ENCODE results near the gene PODXL2.
"Not testable (repeated sequence)": the region's sequence is repeated elsewhere in the genome, so short reads cannot be mapped to it uniquely, and the experiment has no call there.

The PODXL2 gene

DNA sequence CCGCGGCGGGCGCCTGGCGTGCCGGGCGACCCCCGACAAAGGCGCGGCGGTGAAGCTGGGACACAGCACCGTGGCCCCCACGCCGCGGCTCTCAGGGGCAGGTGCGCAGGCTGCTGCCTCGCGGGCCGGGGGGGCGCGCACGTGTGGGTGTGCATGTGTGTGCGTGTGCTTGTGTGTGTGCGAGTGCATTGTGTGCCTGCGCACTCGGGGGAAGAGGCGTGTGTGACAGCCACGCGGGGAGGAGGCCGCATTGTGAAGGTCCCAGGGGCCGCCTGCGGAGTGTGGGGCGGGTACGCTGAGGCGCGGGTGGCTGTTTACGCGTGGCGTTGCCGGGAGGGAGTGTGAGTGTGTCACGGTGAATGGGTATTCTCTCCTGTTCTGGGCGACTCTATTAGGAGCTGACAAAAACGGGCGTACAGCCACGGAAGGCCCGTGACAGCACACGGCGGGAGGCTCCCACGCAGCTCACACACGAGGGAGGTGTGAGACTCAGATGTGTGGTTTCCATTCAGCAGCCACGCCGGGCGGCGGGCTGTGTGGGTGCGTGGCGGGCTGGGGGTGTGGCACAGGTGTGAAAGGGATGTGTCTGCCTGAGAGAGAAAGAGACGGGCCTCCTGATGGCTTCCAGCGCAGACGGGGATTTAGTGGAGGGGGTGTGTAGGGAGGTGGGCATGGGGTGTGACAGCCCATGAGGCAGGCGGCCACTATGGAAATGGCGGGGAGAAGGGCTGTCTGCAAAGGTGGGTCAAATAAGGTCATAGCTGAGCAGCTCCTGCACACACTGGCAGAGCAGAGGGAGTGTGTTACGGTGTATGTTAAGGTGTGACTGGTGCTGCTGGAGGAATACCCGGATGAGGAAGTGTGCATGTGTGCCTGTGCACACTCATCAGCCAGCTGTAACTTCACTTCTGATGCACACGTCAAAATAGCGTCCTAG is 750 bp downstream of the PODXL2 start:
- peak; percentile 53 for DNase-seq

- DNase-seq = no peak
Measured at GRCh38 chr3:127630811-127631714, 2.1 kb downstream of the PODXL2 start.

- no peak for DNase-seq
Measured at GRCh38 chr3:127632035-127632820, 3.2 kb downstream of the PODXL2 start.

DNA sequence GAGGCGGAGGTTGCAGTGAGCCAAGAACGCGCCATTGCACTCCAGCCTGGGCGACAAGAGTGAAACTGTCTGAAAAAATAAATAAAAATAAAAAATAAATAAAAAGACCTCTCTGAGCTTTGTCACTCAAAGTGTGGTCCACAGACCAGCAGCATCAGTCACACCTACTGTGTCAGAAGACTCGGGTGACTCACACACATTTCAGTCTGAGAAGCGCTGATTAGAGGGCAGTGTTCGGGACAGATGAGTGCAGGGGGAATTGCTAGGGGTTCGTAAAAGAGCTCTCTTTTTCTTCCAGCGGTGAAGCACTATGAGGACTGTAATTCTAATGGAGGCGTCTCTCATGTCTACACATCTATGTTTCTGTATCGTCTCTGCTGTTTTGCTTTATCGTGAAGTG is 5.7 kb downstream of the PODXL2 start:
- no peak for DNase-seq

GRCh38 chr3:127637546-127637945 is 8.6 kb downstream of the PODXL2 start:
- no peak for DNase-seq

GRCh38 chr3:127637971-127638370 is 9.0 kb downstream of the PODXL2 start:
- DNase-seq = no peak

- no peak for DNase-seq
Measured at GRCh38 chr3:127639173-127640041, 10.4 kb downstream of the PODXL2 start.

GRCh38 chr3:127640042-127640355 is 11.0 kb downstream of the PODXL2 start:
- no peak for DNase-seq

DNA sequence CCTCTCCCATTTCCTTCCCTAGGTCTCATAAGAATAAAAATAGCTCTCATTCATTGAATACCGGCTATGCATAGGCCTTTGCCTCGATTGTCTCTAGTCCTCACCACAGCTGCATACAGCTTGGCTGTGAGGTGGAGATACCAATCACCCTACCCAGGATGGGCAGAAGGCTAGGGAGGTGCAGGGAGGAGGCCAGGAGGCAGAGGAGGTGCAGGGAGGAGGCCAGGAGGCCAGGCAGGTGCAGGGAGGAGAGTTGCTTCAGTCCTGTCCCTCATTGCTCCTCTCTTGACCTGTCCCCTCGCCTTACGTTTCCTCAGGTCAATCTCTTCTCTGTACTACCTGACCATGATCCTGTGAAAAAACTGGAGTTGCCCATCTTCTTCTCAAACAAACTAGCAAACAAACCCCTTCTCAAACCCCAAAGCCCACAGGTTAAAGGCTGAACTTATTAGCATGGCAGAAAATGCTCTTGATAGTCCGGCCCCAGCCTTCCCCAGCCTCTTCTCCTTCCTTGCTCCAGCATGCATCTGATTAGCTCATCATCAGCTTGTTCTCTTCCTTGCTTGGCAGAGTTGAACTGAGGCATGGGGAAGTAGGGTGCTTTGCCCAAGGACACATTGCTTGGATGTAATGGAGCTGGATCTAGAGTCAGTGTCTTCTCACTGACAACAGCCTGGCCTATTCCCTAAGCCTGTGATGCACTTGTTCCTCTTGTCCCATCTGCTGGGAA is 15.8 kb downstream of the PODXL2 start:
- DNase-seq = no peak

DNA sequence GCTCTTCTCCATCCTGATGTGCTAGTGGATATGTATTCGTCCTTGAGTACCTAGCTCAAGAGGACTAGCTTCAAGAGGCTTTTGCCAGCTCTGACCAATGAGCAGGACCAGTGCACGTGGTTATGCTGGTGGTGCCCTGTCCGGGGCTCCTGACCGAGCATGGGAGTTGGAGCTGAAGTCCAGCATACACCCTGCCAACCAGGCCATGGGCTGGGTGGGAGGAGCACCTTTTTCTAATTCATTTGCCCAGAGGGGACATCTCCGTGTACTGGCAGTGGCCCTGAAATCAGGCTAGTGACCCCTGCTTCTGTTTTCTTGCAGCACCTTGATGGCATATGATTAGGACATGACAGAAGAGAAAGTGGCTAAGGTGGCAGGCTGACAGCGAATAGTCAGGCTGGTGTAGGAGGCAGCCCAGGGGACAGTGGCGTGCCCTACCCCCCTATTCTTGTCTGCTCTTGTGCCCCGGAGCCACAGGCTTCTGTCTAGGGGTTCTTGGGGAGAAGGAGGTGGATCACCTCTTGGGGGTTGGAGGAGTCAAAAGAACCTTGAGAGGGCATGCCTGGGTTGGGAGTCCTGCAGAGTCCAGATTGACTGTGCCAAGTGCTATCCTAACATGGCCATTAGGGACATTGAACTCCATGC is 16.5 kb downstream of the PODXL2 start:
- no peak for DNase-seq

GRCh38 chr3:127646501-127647046 is 17.6 kb downstream of the PODXL2 start:
- DNase-seq = no peak

DNA sequence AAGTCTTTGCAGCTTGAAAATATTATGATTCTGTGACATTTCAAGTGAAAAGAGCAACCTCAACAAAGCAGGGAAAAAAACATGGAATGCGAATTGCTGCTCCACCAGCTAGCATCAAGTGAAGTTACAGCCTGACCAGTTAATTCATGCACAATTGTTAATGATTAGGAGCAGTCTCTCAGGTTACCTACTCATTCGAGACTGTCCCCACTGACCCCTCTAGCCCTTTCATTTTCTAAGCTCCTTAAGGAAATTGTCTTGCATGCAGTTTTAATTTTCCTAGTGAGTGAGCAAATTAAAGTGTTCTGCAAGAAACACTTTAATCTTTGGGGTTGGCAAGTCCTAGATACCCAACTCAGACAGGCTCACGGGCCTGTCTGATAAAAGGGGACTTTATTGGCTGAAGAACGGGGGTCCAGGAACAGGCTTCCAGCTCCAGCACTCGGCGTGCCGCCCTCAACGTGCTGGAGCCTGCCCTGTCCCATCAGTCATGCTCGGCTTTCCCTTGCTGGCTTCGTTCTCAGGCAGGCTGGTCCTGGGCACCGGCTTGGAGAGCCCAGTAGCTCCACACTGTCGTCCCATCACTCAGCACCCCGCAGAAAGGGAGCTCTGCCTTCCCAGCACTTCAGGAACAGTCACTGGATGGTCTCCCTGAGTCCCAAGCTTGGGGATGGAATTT is 18.3 kb downstream of the PODXL2 start:
- DNase-seq = no peak

DNA sequence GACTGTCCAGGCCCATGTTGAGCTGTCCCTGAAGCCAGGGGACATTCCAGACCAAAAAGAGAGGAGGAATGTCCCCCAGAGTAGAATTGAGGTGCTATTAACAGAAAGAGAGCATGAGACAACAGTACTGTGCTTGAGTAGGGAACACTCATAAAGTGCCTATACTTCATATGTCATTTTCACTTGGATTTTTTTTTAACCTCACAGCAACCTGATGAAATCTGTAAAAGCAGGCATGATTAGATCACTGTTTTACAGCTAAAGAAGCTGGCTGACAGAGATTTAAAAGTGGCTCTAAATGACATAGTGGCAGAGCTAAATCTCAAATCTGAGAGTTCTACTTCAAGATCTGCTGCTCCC is 18.8 kb downstream of the PODXL2 start:
- no peak for DNase-seq

- no peak for DNase-seq
Measured at GRCh38 chr3:127650236-127650635, 21.3 kb downstream of the PODXL2 start.

DNA sequence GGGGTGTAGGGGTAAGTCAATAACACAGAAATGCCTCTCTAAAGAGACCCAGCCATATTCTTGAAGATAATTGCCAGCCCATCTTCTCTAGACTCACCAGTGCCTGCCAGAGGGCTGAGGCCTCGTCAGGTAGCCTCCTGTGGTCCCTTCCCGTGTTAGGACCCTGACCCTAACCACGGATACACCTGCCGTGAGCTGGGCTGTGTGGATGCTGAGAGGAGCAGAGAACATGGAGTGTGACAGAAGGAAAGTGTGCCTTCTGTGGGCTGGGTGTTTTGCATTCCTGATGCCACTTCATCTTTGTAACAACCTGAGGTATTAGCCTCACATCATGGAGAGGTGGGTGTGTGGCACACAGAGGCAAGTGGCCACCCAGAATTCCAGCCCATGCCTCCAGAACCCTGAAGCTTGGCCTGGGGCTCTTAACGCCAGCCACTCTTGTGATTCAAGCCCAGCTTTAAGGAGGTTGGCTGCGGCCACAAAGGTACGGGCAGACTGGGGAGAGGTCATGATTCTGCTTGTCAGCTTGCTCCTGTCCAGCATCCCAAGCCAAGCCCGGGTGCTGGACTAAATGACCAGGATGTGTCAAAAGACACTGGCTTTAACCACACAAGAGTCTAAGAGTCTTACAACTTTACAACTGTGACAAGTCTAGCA is 22.7 kb downstream of the PODXL2 start:
- DNase-seq = no peak

GRCh38 chr3:127652246-127652995 is 23.4 kb downstream of the PODXL2 start:
- peak; percentile 23 for DNase-seq

GRCh38 chr3:127654374-127654773 is 25.4 kb downstream of the PODXL2 start:
- no peak for DNase-seq

- not testable (repeated sequence) for DNase-seq
Measured at GRCh38 chr3:127654993-127655392, 26.0 kb downstream of the PODXL2 start.

DNA sequence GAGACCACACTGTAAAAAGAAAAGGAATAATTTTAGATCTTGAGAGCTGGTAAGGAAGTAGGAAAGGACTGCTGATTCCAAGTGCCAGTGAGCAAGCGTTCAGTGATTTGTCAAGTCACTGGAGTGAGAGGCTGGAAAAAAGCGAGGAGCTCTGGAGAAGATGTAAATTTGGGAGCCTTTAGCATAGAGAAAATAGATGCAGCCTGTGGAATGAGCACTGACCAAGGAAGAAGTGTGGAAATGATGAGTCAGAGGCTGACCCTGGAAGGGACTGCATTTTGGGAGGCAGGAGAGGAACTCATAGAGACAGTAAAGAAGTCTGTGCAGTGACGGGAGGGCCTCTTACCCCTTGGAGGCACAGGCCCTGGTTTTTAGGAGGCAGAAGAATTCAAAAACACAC is 26.7 kb downstream of the PODXL2 start:
- DNase-seq = no peak
